HG03378 (cell line): Measurements from ENCODE around the gene C1orf167.

Experiments used
- ATAC-seq: cut with Tn5 transposase; IDR thresholded peaks from one replicate; pipeline ENCODE4 v1.9.1; 2021; ENCODE audit warnings: mild to moderate bottlenecking, moderate library complexity; ENCODE audit not compliant: unreplicated experiment

C1orf167 gene

DNA sequence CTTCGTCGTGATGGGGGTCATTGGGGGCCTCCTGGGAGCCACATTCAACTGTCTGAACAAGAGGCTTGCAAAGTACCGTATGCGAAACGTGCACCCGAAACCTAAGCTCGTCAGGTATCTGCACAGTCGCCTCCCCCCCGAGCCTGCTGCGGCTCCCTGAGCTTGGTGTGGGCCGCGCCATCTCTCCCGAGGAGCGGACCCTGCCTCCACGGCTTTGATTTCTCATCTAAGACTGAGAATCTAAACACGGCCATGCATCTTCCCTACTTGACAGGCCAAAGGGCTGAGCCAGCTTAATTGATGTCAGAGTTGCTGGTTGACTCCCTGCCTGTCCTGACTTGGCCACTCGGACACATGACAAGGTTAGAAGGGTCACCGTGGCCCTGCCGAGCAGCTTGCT lies 66.5 kb downstream of the C1orf167 start:
- no peak for ATAC-seq

DNA sequence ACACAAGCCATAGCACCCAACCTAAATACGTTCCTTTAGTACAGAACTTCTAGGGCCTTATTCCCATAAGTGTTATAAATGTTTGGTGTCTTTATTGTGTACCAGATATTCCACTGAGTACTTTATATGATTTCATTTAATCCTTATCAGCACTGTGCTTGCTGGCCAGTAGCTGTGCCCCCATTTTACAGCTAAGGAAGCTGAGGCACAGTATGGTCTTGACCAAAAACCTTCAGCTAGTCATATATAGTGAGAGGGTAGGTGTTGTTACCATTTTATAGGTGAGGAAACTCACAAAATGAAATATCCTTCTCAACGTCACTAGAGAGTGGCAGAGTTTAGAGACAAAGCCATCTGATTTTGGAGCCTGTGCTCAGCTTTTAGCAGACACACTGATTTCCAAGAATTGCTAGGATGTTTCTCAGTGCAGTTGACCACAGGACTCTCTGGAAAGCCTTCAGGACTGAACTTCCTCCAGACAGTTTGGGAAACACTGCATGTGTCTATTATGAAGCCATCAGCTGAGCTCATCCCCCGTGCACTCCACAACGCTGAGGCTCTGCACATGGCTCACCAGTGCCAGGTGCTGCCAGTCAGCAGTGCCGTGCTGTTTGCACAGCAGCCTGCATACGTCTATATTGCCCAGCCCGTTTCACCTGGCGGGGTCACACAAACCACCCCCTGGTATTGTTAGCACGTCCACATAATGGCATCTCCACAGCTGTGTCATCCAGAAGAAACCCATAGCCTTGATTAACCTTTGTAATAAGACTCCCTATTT lies 70.1 kb downstream of the C1orf167 start:
- no peak for ATAC-seq

DNA sequence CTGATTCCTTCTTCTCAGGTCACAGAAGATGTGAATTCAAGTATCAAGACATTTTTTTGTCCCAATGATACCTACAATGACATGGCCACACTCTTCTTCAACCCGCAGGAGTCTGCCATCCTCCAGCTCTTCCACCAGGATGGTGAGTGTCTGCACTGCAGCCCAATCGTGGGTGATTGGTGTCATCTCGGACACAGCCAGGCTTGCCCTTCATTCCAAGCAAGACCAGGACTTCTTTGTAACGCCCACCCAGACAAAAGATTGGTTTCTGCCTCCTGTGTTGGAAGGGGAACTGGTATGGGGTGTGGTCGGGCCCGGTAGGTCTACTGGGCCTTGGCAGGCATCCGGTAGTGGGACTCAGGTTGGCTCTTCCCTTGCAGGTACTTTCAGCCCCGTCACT lies 71.5 kb downstream of the C1orf167 start:
- no peak for ATAC-seq

DNA sequence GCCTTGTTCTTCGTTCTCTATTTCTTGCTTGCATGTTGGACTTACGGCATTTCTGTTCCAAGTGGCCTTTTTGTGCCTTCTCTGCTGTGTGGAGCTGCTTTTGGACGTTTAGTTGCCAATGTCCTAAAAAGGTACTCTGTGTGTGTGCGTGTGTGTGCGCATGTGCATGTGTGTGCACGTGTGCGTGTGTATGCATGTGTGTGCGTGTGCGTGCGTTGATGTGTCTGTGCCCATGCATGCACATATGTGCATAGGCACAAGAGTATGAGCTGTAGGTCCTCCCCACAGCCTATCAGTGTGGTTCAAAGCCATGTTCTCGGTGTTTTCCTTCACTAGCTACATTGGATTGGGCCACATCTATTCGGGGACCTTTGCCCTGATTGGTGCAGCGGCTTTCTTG lies 71.9 kb downstream of the C1orf167 start:
- no peak for ATAC-seq

DNA sequence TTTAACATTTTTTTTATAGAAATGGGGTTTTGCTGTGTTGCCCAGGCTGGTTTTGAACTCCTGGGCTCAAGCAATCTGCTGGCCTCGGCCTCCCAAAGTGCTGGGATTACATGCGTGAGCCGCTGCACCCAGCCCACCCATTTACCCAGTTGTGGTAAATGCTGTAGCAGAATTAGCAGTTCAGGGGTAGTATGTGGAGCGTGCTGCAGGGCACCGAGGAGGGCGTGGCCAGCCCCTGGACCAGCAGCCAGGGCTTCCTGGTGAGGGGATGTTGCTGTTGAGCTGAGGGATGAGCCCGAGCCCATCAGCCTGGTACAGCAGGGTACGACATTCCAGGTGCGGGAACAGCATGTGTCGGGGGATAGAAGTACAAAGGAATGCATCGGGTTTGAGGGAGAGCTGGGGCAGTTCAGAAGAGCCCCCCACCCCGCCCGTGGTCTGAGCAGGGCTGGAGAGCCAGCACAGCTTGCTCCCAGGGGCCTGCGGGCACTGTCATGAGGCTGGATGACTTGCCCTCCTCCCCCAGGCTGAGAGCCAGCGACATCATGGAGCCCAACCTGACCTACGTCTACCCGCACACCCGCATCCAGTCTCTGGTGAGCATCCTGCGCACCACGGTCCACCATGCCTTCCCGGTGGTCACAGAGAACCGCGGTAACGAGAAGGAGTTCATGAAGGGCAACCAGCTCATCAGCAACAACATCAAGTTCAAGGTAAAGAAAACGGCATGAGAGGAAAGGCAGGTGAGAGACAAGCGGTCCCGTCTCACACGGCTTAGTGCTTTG lies 73.6 kb downstream of the C1orf167 start:
- ATAC-seq: no peak

DNA sequence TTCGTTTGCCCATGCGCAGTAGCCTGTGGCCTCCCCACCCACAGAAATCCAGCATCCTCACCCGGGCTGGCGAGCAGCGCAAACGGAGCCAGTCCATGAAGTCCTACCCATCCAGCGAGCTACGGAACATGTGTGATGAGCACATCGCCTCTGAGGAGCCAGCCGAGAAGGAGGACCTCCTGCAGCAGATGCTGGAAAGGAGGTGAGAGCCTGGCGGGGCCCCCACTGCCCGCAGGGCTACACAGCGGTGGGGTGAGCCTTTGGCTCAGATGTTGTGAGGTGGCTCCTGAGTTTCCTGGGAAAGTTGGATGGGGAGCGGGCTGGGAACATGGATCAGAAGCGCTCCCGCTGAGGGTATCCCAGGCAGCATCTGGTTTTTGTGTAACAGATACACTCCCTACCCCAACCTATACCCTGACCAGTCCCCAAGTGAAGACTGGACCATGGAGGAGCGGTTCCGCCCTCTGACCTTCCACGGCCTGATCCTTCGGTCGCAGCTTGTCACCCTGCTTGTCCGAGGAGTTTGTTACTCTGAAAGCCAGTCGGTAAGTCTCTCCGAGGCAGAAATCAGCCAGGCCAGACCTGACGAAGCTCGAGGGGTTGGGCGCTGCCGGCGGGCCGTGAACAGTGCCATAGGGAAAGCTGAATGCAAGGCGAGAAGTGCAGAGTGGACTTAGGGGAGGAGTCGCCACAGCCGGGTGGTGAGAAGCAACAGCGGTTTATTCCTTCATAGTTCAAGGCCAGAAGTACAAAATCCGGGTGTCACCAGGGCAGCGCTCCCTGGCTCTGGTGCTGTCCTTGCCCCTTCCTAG lies 75.2 kb downstream of the C1orf167 start:
- ATAC-seq: no peak

DNA sequence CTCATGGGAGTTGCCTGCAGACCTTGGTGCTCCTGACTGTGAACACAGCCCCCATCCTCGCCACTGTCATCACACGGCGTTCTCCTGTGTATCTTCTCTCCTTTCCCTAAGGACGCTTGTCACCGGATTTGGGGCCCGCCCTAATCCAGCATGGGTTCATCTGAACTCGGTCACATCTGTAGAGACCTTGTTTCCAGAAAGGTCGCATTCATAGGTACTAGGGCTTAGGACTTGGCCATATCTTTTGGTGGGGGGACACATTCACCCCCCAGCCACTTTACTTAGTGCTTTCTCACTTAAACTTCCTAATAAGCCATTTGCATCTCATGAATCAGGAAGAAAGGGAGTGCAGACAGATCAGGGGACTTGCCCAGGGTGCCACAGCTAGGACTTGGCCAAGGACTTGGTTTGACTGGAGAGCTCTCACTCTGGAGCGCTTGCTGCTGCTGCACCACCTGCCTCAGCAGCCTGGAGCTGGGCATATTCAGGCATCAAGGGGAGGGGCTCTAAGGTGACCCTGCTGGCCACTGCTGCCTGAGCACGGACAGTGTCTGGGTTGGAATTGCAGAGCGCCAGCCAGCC lies 75.9 kb downstream of the C1orf167 start:
- no peak for ATAC-seq

DNA sequence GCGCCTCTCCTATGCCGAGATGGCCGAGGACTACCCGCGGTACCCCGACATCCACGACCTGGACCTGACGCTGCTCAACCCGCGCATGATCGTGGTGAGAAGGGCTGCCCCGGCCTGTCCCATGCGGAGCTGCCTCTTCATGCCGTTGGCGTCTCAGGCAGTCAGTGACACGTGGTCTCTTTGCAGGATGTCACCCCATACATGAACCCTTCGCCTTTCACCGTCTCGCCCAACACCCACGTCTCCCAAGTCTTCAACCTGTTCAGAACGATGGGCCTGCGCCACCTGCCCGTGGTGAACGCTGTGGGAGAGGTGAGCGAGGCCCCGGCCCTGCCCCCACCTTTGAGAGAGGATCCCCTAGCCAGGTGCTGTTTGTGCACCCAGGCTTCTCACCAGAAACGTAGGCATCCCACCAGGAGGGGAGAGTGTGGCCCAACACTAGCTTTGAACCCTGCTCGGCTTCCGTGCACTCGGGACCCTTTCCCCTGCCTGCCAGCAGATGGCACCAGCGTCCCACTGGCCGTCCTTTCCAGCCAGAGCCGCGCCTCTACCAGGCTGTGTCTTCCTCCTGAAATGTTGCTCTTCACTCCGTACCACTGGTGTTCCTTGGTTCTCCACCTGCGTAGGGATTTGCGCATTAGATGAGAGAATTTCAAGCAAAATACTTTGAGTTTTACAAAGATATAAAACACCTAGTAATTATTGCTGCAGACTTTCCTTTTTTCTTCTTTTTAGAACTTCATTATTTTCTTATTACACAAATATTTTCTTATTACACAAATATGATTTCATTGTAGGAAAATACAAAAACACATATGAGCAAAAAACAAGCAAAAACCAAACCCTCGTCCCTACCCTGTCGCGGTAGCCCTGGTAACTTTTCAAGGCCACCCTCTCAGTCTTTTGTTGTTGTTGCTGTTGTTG lies 76.6 kb downstream of the C1orf167 start:
- no peak for ATAC-seq
